Measurements from ENCODE around the gene MTOR.

MTOR gene

GRCh38 chr1:11150326-11150725 lies 112.0 kb downstream of the MTOR start:
- DNase-seq (ENCODE audit: low read depth in 3 of 3): no peak

GRCh38 chr1:11147197-11147770 lies 115.1 kb downstream of the MTOR start:
- DNase-seq (ENCODE audit: low read depth in 3 of 3): no peak

DNA sequence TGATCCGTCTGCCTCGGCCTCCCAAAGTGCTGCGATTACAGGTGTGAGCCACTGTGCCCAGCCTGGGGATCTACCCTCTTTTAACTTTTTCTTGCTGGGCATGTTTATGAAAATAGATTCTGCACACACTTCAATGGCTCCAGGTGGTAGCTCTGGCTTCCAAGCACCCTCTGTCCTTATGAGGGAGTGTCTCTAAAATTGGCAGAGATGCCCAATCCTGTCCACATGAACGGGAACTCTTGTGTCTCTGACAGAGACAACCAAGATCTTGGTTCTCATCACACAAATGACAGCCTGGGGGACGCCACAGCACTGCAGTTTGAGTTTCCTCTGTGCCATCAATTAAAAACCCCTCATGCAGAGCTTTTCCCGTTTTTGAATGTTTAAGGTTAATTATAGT lies 116.6 kb downstream of the MTOR start:
- DNase-seq (ENCODE audit: low read depth in 3 of 3): no peak

DNA sequence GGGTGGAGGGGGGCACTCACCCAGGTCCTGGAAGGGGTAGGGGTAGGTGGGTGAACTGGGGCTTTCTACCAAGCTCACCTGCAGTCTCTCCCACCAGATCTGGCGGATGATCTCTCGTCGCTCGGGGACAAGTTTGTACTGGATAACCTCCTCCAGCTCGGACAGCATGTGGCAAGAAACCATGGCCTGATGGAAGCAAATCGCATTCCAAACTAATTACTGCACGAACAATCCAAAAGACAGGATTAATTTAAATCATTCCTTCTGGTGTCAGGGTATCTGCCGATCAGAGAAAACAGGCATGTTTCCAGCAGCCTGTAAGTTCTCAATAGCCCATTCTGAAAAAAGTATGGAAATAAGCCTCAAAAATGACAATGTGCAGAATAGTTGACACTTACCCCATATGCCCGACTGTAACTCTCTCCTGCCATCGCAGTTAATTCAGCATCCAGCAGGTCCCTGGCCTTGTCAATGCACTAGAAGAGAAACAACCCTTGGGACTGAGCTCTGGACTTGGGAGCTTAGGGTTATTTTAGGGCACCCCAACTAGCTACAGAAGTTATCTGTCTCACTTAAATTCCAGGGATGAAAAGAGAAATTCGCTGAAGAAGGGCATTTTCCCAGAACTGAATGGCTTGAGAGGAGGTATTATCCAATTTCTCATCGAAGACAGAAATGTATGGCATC lies 117.6 kb downstream of the MTOR start:
- DNase-seq (ENCODE audit: low read depth in 3 of 3): no peak

- DNase-seq (ENCODE audit: low read depth in 3 of 3): no peak
Measured at GRCh38 chr1:11143907-11144306, 118.4 kb downstream of the MTOR start.

DNA sequence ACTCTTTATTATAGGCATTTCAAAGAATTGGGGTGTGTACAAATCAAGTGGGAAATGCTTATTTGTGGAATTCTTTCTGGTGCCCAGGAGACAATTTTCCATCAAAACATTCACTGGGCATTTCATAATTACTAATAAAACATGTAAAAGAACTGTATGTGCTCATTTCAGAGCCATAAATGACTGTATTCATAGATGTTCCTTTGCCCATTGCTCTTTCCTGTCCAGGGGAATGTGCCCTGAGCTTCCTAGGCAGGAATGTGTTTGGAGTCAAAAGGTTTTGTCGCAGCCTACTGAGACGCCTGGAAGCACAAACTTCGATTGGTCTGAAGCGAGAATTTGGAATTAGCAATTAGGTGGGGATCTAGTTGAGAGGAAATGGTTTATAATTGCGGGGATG lies 119.0 kb downstream of the MTOR start:
- no peak for DNase-seq (ENCODE audit: low read depth in 3 of 3)

GRCh38 chr1:11142618-11143391 lies 119.5 kb downstream of the MTOR start:
- no peak for DNase-seq (ENCODE audit: low read depth in 3 of 3)

DNA sequence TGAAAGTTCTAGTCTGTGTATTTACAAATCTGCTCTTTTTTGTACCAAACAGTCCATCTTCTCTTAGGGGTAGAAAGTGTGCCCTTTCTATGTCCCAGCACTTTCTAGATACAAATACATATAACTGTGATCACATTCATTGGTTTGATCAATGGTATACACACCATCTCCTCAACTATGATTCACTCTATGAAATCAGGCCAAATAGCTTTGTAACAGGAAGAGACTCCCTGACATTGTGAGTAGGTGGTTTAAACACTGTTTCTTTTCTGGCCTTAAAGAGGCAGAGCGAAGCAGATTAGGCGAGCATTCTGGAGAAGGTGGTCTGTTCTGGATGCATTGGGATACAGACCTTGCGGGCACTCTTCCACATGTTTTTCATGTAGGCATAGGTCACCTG lies 123.4 kb downstream of the MTOR start:
- no peak for DNase-seq (ENCODE audit: low read depth in 3 of 3)

DNA sequence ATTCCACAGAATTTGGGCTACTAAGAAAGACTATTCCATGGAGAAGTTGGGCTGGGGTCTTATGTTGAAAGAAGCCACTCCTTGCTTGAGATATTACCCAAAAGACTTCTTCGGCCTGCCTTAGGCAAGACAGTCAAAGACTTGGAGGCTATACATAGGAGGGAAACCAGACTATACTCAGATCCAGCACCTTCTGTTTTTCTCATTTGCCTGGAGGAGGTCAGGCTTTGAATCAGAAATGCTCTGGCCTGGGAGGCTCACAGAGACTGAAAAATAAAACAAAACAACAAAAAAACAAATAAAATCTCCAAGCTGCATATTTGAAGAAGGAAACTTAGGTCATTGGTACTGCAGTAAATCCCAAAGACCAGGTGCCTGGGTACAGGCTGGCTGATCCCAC lies 124.3 kb downstream of the MTOR start:
- DNase-seq (ENCODE audit: low read depth in 3 of 3): no peak

- no peak for DNase-seq (ENCODE audit: low read depth in 3 of 3)
Measured at GRCh38 chr1:11134898-11135266, 127.5 kb downstream of the MTOR start.

DNA sequence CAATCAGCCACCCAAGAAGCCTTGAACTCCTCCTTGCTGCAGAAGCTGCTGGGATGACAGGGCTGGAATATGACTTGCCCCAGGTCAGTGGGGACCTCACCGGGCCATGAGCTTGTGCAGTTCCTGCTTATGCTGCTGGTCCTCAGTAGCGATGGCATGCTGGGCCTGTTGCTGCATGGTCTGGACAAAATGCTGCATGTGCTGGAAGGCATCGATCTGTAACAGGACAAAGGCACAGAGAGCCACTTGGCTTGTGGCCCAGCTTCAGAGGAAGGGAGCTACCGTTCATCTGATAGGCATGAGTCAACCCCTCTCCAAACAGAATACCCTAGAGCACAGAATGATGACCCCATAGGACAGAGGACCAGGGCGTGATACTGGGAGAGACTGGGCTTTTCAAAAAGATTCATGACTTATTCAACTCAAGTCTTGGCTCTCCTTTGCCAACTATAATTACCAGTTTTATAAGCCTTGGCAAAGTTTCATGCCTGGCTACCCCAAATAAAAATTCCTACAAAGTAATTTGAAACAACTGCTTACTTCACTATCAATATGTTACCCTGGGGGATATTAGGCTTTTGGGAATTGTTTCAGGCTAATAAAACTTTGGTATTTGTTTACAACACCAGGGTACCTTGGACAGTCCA lies 128.0 kb downstream of the MTOR start:
- DNase-seq (ENCODE audit: low read depth in 3 of 3): no peak

DNA sequence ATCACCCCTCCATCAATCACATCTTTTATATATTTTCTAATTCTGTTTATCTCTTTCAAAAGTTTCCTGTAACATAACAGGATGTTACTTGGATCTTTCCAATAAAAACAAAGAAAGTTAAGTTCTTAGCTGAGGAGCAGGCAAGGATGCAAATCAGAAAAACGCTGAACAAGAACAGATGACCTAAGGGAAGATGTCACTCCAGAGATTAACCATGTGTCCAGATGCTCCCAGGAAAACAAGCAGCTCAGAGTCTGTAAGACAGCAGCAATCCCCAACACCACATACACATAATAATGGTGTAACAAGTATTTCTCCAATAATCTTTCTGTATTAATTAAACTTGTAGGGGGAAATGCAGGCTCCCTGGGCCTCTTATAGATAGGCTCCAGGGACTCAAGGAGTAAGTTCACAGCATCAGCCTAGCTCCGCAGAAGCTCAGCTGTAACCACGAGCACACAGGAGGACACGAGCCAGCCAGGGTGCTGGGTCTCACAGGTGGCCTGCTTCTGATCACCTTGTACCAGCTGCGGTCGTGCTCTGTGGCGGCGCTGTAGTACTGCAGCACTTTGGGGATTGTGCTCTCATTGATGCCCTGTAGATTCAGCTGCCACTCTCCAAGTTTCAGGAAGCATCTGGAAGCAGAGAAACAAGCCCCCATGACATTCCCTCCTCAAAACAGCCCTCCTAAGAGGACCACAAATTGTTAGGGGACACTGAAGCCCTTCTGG lies 129.6 kb downstream of the MTOR start:
- DNase-seq (ENCODE audit: low read depth in 3 of 3): no peak

DNA sequence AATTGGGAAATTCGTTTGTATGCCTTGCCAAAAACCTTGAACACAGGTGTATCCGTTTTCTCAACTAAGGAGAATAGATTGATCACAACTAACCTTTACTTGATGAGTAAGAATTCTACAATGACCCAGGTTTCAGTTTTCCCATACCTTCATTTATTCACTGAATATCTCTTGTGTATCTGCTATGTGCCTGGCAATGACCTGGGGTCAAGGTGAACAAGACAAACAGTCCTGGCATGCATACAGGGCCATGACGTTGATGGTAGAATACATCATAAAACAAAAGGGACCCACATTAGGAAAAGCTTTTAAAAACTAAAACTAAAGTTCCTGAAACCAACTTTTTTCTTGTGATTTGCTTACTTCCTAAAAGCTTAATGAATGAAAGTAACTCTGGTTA lies 130.5 kb downstream of the MTOR start:
- DNase-seq (ENCODE audit: low read depth in 3 of 3): no peak

DNA sequence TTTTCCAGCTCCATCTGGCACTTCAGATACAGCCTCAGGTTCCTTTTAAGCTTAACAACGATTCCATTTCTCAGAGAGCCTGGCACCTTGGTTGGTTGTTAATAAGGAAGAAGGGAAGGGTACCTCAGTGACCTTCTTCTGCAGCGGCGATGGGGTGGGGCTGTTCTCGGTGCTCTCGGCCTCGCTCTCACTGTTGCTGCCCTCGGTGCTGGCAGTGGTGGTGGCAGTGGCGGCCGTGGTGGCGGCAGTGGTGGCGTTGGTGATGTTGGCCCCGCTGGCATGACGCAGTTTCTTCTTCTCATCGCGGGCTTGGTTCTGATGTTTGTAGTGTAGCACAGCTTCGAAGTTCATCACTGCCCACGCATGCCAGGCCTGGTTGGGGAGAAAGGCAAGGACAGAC lies 131.9 kb downstream of the MTOR start:
- DNase-seq (ENCODE audit: low read depth in 3 of 3): no peak

DNA sequence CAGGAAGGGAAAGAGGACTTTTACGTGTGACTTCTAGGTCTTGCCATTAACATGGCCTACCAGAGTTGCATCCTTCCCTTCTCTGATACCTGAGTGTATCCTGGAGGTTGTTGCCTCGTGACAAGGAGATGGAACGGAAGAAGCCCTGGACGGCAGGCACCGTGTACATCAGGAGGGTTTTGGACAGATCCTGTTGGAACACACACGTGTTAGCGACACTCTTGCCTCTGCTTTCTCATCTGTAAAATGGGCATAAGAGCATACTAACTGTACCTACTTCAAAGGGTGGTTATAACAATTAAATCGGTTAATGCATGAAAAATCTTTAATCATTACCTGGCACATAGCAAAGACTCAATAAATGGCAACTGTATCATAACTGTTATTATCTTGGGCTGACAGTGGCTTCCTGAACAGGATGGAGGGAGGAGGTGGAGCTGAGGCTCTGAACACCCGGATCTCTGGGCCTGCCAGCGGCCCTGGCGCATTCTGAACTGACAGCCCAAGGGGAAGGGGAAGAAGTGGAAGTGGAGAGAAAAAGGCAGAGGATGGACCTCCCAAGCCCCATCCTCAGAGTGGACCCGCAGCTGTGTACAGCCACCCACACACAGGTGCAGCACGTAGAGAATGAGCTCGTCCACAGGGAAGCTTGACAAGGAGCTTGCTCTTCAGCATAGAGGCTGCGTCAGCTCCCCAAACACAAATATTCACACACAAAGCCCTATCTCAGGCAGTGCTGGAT lies 132.5 kb downstream of the MTOR start:
- DNase-seq (ENCODE audit: low read depth in 3 of 3): no peak

GRCh38 chr1:11126569-11126968 lies 135.8 kb downstream of the MTOR start:
- DNase-seq (ENCODE audit: low read depth in 3 of 3): no peak

DNA sequence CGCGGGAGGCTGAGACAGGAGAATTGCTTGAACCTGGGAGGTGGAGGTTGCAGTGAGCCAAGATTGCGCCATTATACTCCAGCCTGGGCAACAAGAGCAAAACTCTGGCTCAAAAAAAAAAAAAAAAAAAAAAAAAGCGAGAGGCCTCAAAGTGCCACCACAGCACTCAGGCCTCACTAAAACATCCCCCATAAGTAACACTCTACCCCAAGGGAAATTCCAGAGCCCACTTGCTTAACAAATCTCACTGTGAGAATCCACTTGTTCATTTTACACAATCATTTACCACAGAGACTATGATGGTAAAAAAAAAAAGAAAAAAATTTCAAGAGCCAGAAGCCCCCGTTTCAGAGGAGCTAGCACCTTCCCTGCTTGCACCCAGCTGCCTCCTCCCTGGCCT lies 136.4 kb downstream of the MTOR start:
- no peak for DNase-seq (ENCODE audit: low read depth in 3 of 3)

- no peak for DNase-seq (ENCODE audit: low read depth in 3 of 3)
Measured at GRCh38 chr1:11124965-11125364, 137.4 kb downstream of the MTOR start.

GRCh38 chr1:11116318-11116717 lies 146.0 kb downstream of the MTOR start:
- DNase-seq (ENCODE audit: low read depth in 3 of 3): no peak

GRCh38 chr1:11114966-11115365 lies 147.4 kb downstream of the MTOR start:
- no peak for DNase-seq (ENCODE audit: low read depth in 3 of 3)

DNA sequence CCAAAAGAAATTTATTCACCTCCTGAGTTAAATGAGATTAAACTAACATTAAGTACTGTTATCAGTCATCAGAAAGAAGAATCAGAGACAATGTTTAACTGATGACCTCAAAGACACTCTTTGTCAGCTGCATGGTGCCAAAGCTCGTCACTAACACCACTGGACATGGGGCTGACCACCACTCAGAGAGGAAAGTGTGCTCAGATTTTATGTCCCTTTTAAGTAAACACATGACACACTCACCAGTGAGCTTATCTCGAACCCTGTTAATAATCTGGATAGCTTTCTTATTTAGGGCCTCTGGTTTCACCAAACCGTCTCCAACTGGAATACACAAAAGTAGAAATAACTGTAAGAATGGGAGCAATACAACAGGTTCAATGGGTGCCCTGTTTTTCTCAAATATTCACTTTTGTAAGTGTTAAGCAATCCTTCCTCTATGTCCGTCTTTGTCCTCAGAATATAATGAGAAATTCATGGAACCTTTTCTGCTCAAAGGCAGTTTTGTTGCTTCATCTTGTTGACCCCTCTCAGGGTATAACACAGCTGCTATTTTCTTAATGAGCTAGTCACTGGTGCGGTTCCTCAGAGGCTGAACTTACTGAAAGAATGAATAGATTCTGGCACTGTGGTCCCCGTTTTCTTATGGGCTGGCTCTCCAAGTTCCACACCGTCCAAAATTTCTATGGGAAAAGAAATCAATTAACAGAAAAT lies 153.1 kb downstream of the MTOR start:
- DNase-seq (ENCODE audit: low read depth in 3 of 3): no peak

Measured in stimulated activated CD4-positive, alpha-beta T cell treated with anti-CD3 and anti-CD28 coated beads, TNF-alpha, amount 100 ng/mL, for 48 hours (primary cell).